ENCODE data around the gene PLSCR5.

The PLSCR5 gene

DNA sequence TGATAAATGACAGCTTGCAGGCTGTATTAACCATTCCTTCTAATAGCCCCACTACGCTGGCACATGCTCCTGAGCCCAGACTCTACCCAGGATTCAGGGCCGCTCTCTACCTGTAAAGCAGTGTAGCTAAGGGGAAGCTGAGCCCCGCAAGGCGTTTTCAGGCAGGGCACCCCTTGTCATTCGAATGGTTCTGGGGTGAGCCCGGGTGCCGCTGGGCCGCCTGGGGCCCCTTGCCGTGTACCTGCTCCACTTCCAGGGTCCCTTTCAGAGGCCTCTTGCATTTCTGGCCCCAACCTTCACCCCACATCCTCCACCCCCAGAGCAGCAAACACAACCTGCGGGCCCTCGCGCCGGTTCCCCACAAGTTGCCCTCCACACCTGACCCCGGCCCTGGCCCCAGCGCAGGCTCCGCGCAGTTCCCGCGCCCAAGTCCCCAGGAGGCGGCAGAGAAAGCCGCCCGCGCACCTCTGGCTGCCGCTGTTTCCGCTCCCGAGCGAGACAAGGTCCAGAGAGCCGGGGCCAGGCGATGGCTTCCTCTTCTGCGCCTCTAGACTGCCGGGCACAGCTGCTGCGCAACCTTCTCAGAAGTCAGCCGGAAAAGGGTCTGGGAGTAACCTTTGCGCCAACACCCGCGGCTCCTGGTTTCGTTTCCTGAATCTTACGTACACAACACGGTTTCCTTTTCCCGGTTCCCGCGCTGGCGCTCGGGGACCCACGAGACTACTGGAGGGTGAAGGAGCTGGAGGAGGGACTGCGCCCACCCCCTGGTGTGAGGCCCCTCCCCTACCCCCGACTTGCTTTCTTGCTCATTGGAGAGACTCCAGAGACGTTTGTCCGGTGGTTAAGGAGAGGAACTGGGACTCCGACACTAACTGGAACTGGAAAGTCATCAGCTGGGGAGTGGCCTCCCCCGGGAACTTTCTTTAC lies 60.9 kb downstream of the PLSCR5 start, which contains the start of gene PLSCR1:
Gene PLSCR1, minus strand, starts transcription at position 606 of the 927 bp plus-strand sequence. CDS start 8,055 bp downstream, outside the sequence.
- peak; percentile 93 for DNase-seq (ENCODE audit: low read depth)

DNA sequence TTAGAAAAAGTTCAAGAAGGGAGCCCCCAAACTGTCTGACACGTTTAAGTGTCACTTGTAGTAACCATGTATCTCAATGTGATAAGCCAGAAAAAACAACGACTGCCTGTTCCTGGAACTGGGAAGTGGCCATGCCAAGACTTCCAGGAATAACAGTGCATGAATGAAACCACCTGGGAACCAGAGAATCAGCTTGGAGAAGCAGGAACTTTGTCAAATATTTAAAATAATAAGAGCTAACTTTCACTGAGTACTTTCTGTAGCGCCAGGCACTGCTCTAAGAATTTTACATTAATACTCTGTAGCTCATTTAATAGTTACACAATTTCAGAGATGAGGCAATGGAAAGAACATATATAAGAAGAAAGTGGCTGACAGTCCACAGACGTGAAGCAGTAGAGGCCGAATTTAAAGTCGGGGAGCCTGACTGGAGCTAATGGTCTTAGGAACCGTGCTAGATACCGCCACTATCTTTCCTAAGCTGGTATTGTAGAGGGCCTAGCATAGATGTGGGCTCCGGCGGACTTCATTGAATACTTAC lies 61.6 kb downstream of the PLSCR5 start:
- no peak for DNase-seq (ENCODE audit: low read depth)

DNA sequence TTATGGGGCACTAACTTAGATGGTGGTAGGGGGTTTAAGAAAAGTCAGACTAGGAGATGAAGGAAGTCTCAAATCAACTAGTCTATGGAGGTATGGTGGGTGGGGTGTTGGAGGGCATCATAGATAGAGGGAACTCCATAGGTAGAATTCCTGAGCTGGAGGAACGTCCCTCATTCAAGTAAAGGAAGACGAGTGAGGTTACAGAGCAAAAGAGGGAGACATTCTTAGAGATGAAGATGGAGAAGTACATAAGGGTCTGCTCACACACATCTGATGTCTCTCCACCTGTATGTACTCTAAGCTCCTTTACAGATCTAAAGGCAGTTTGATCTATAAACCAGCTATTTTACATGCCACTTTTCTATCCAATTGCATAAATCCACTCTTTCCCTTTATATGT lies 62.2 kb downstream of the PLSCR5 start:
- DNase-seq (ENCODE audit: low read depth): no peak

DNA sequence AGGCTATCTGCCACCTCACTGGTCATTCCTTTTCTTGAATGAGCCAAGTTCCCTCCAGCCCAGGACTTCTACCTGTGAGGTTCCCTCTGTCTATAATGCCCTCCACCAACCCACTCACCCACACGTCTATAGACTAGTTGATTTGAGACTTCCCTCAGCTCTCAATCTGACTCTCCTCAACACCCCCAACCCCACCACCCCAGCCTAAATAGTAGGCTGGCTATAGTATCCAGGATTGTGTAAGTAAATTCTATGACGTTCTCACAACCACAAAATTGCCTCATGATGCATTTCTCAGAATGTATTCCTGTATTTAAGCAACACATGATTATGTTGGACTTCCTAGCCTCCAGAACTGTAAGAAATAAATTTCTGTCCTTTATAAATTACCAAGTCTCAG lies 63.0 kb downstream of the PLSCR5 start:
- DNase-seq (ENCODE audit: low read depth): no peak

DNA sequence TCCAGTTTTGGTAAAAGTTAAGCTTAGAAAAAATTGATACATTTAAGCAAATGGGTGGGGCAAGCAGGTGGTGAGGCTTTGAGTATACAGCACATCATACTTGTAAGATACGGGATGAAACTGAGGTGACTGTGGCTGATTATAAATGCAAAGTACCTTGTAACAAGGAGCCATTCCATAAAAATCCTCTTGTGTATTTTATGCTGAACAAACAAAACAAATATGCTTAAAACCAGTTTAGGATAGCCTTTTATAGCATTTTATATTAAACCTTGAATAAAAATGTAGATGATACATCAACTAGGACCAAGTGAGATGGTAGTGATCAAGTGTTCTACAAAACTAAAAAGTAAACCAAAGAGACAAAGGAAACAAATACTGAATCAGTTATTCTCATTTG lies 64.2 kb downstream of the PLSCR5 start:
- DNase-seq (ENCODE audit: low read depth): no peak

DNA sequence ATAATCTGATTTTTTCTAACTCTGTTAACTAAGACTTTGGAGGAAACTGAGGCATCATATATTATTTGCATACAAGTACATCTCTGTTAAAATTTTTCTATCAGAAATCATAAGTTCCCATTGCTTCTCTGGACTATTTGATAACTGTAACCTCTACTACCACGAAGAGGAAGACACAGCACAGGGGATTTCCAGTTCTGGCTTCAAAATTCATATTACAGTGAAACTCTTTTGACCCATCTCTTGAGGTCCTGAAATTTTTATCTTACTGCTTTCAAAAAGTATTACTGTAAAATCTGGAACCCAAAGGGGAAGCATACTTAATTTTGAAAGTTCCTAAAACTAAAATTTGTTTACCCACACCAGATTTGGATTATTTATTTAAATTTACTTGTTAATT lies 64.9 kb downstream of the PLSCR5 start:
- DNase-seq (ENCODE audit: low read depth): no peak

DNA sequence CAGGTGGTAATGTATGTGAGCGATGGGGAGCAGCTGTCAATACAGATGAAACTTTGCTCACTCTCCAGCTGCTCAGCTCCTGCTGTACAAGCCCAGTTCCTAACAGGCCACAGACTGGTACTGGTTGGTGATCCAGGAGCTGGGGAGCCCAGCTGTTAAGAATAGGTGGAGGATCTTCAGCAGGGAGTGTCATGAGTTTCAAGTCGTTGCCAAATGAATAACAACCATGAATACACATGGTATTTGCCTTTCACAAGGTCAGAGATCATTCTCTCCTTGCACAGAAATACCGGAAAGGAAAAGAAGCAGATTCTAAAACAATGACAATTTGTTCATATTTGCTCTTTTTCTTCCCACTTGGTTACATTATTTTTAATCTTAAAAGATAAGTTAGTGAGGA lies 65.8 kb downstream of the PLSCR5 start:
- DNase-seq (ENCODE audit: low read depth): no peak

DNA sequence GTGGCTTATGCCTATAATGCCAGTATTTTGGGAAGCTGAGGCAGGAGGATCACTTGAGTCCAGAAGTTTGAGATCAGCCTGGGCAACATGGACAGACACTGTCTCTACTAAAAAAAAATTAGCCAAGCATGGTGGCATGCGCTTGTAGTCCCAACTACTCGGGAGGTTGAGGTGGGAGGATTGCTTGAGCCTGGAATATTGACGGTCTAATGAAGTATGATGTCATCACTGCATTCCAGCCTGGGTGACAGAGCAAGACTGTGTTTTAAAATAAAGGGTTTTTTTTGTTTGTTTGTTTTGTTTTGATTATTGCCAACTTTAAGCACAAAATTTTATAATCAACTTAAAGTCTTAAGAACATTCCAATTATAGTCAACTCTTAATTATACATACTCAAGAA lies 67.5 kb downstream of the PLSCR5 start:
- no peak for DNase-seq (ENCODE audit: low read depth)

DNA sequence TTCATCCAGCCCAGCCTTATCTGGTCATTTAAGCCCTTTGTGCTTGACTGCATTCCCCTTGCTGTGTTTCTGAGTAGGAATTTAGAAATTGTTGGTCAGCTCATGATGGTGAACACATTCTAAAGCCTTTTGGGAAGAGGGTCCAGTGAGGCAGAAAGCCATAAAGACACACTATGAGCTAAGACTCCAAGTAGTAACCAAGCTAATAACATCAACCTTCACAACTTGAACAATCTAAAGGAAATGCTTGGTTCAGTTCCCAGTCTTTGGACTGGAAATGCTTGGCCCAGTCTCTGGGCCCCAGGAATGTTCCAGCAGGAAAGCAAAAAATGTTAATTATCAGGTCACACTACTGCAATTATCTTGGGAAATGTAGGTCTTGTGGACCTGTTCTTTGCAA lies 68.5 kb downstream of the PLSCR5 start:
- DNase-seq (ENCODE audit: low read depth): no peak
